H1 (cell line): Measurements from ENCODE around the gene TCERG1L. TPM values are rescaled to one million over a fixed set of nuclear protein-coding genes. Genes with fewer than 3 reads are reported as not detected.

Source experiments
- ATF3 ChIP-seq: IDR thresholded peaks from 2 replicates; pipeline ENCODE4 v1.6.1; 2011; ENCODE audit warnings: low read depth, mild to moderate bottlenecking, low read length; ENCODE audit not compliant: insufficient read depth
- CBX5 ChIP-seq: fragments of 300-800, 300-1000 bp; sonication (generic); IDR thresholded peaks from 2 replicates; pipeline ENCODE4 v1.7.1; 2016; ENCODE audit warnings: antibody characterized with exemption, low read length, low read depth
- CBX8 ChIP-seq: fragments of 300-800, 300-1000 bp; sonication (generic); IDR thresholded peaks from 2 replicates; pipeline ENCODE4 v1.7.1; 2016; ENCODE audit warnings: low read depth, low read length, borderline replicate concordance
- JUND ChIP-seq: IDR thresholded peaks from 2 replicates; pipeline ENCODE4 v1.6.1; 2011; ENCODE audit warnings: mild to moderate bottlenecking, improper control_type of control experiment, low read length
- KDM1A ChIP-seq: fragments of 200-600, 300-600 bp; sonication (generic); IDR thresholded peaks from 2 replicates; pipeline ENCODE4 v1.7.1; 2016; ENCODE audit warnings: mild to moderate bottlenecking, low read length, borderline replicate concordance
- RXRA ChIP-seq: IDR thresholded peaks from 2 replicates; pipeline ENCODE4 v1.6.1; 2011; ENCODE audit warnings: low read depth, mild to moderate bottlenecking, low read length, moderate library complexity; ENCODE audit not compliant: insufficient read depth
- SUZ12 ChIP-seq: fragments of 200-600 bp; sonication (generic); IDR thresholded peaks from 2 replicates; pipeline ENCODE4 v1.6.1; 2012; ENCODE audit warnings: mild to moderate bottlenecking, inconsistent platforms, low read length, moderate library complexity, mixed read lengths
- polyA plus RNA-seq, 7 experiments: library from polyadenylated mRNA; depleted of rRNA in 3 of 7; stranded (reverse) in 5 of 7; unstranded in 2 of 7; fragments of >200 nt in 5 of 7; fragments of 200-250 nt in 2 of 7; gene quantifications; 1 replicate in 5 of 7; 2 replicates in 1 of 7; 4 replicates in 1 of 7; pipeline versions ENCODE4 v1.2.1 to v1.2.3, GENCODE V29; 2011 to 2013; ENCODE audit warnings: missing spikeins in 2 of 7, mixed read lengths in 2 of 7
- total RNA-seq: library from RNA; stranded (reverse); fragmentation: NEBNext Ultra II Directional; extraction: Animal tissue kit (Norgen Biotek cat#: 25700); gene quantifications from 2 replicates; pipeline ENCODE4 v1.2.1, GENCODE V29; 2021
- TF ChIP-seq, protein P1 (sequence below): fragments of 300-600 bp; sonication (generic); IDR thresholded peaks from 2 replicates; pipeline ENCODE4 v1.7.1; 2012; ENCODE audit warnings: low read length, moderate library complexity, mild to moderate bottlenecking, inconsistent platforms; ENCODE audit not compliant: insufficient replicate concordance

The TCERG1L gene
- total and polyA plus RNA-seq, 2 of the 8 experiments (the other 6 are each of a cell fraction or from before 2014, with no cell fraction given): 3.9 to 6.9 TPM

DNA sequence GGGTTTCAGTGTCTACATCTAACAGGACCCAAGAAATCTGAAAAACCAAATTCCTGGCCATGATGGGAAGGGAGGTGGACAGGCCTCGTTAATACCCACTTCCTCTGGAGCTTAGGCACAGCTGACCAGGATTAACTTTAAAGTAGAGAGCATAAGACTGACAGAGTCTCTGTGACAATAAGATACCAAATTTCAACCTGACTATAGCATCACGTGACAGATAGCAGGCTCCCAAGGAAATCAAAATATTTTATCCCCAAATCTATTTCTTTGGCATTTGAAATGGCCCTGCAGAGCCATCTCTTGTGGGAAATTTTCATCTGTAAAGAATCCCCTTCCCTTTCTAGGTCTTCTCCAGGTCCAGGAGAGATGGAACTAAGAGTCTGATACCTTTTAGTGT is 258.3 kb downstream of the TCERG1L start (continued):
- TF ChIP-seq, protein P1, sequence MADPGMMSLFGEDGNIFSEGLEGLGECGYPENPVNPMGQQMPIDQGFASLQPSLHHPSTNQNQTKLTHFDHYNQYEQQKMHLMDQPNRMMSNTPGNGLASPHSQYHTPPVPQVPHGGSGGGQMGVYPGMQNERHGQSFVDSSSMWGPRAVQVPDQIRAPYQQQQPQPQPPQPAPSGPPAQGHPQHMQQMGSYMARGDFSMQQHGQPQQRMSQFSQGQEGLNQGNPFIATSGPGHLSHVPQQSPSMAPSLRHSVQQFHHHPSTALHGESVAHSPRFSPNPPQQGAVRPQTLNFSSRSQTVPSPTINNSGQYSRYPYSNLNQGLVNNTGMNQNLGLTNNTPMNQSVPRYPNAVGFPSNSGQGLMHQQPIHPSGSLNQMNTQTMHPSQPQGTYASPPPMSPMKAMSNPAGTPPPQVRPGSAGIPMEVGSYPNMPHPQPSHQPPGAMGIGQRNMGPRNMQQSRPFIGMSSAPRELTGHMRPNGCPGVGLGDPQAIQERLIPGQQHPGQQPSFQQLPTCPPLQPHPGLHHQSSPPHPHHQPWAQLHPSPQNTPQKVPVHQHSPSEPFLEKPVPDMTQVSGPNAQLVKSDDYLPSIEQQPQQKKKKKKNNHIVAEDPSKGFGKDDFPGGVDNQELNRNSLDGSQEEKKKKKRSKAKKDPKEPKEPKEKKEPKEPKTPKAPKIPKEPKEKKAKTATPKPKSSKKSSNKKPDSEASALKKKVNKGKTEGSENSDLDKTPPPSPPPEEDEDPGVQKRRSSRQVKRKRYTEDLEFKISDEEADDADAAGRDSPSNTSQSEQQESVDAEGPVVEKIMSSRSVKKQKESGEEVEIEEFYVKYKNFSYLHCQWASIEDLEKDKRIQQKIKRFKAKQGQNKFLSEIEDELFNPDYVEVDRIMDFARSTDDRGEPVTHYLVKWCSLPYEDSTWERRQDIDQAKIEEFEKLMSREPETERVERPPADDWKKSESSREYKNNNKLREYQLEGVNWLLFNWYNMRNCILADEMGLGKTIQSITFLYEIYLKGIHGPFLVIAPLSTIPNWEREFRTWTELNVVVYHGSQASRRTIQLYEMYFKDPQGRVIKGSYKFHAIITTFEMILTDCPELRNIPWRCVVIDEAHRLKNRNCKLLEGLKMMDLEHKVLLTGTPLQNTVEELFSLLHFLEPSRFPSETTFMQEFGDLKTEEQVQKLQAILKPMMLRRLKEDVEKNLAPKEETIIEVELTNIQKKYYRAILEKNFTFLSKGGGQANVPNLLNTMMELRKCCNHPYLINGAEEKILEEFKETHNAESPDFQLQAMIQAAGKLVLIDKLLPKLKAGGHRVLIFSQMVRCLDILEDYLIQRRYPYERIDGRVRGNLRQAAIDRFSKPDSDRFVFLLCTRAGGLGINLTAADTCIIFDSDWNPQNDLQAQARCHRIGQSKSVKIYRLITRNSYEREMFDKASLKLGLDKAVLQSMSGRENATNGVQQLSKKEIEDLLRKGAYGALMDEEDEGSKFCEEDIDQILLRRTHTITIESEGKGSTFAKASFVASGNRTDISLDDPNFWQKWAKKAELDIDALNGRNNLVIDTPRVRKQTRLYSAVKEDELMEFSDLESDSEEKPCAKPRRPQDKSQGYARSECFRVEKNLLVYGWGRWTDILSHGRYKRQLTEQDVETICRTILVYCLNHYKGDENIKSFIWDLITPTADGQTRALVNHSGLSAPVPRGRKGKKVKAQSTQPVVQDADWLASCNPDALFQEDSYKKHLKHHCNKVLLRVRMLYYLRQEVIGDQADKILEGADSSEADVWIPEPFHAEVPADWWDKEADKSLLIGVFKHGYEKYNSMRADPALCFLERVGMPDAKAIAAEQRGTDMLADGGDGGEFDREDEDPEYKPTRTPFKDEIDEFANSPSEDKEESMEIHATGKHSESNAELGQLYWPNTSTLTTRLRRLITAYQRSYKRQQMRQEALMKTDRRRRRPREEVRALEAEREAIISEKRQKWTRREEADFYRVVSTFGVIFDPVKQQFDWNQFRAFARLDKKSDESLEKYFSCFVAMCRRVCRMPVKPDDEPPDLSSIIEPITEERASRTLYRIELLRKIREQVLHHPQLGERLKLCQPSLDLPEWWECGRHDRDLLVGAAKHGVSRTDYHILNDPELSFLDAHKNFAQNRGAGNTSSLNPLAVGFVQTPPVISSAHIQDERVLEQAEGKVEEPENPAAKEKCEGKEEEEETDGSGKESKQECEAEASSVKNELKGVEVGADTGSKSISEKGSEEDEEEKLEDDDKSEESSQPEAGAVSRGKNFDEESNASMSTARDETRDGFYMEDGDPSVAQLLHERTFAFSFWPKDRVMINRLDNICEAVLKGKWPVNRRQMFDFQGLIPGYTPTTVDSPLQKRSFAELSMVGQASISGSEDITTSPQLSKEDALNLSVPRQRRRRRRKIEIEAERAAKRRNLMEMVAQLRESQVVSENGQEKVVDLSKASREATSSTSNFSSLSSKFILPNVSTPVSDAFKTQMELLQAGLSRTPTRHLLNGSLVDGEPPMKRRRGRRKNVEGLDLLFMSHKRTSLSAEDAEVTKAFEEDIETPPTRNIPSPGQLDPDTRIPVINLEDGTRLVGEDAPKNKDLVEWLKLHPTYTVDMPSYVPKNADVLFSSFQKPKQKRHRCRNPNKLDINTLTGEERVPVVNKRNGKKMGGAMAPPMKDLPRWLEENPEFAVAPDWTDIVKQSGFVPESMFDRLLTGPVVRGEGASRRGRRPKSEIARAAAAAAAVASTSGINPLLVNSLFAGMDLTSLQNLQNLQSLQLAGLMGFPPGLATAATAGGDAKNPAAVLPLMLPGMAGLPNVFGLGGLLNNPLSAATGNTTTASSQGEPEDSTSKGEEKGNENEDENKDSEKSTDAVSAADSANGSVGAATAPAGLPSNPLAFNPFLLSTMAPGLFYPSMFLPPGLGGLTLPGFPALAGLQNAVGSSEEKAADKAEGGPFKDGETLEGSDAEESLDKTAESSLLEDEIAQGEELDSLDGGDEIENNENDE: no peak
- TF ChIP-seq JUND (no peak), SUZ12 (no peak), RXRA (no peak), ATF3 (no peak), KDM1A (no peak), CBX8 (no peak), CBX5 (no peak)
